Measurements from ENCODE around the gene TXNDC9. TPM values are rescaled to one million over a fixed set of nuclear protein-coding genes. Genes with fewer than 3 reads are reported as not detected.
"Not testable (repeated sequence)": the region's sequence is repeated elsewhere in the genome, so short reads cannot be mapped to it uniquely, and the experiment has no call there.

Gene TXNDC9
- total RNA-seq, 4 donors from 2014 or later: 11.3 to 41.5 (median 33.2) TPM

GRCh38 chr2:99377879-99378278 is 41.7 kb upstream of the TXNDC9 start:
- intact Hi-C loops (cut with DNase I; ENCODE audit: low total_unique reads): no loop called here
- DNase-seq: no peak
- no peak overlapping the region for H3K27ac ChIP-seq
- no peaks in the 10 kb centered on the region for H3K9me3 ChIP-seq
- H3K36me3 ChIP-seq: peaks cover 0 to 66% (median 16%) of the 10 kb centered on the region in 4 donors
- H3K4me3 ChIP-seq: no peak overlapping the region
- in situ Hi-C loops (cut with MboI; ENCODE audit: low pct_ligation_motif_present in 1 of 4, low pct_unique_long_range_greater_than_20kb in 1 of 4, low sequenced_read_pairs in 3 of 4): no loop called here
- no peaks in the 10 kb centered on the region for H3K27me3 ChIP-seq
- 80 to 88% methylated on average over 1 of the region's 1 CpG for WGBS, 2 donors (ENCODE audit: low coverage in 1 of 2)
- no peak for TF ChIP-seq POLR2A (IDR thresholded peaks at IDR 0.05)
- TF ChIP-seq, protein P1, sequence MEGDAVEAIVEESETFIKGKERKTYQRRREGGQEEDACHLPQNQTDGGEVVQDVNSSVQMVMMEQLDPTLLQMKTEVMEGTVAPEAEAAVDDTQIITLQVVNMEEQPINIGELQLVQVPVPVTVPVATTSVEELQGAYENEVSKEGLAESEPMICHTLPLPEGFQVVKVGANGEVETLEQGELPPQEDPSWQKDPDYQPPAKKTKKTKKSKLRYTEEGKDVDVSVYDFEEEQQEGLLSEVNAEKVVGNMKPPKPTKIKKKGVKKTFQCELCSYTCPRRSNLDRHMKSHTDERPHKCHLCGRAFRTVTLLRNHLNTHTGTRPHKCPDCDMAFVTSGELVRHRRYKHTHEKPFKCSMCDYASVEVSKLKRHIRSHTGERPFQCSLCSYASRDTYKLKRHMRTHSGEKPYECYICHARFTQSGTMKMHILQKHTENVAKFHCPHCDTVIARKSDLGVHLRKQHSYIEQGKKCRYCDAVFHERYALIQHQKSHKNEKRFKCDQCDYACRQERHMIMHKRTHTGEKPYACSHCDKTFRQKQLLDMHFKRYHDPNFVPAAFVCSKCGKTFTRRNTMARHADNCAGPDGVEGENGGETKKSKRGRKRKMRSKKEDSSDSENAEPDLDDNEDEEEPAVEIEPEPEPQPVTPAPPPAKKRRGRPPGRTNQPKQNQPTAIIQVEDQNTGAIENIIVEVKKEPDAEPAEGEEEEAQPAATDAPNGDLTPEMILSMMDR (IDR thresholded peaks at IDR 0.05): no peak
- no peak for TF ChIP-seq EP300 (IDR thresholded peaks at IDR 0.05; ENCODE audit: low read depth)
- no peak for TF ChIP-seq POLR2AphosphoS5 (IDR thresholded peaks at IDR 0.05)
- H3K4me1 ChIP-seq: no peaks in the 10 kb centered on the region

GRCh38 chr2:99376254-99376864 is 40.2 kb upstream of the TXNDC9 start:
- TF ChIP-seq EP300 (IDR thresholded peaks at IDR 0.05; ENCODE audit: low read depth) (no peak), POLR2AphosphoS5 (IDR thresholded peaks at IDR 0.05) (no peak), POLR2A (IDR thresholded peaks at IDR 0.05) (no peak)
- TF ChIP-seq, protein P1 (IDR thresholded peaks at IDR 0.05): no peak
- in situ Hi-C loops (cut with MboI; ENCODE audit: low pct_ligation_motif_present in 1 of 4, low pct_unique_long_range_greater_than_20kb in 1 of 4, low sequenced_read_pairs in 3 of 4) (no loop called here), intact Hi-C loops (cut with DNase I; ENCODE audit: low total_unique reads) (no loop called here)
- H3K4me1 ChIP-seq: no peaks in the 10 kb centered on the region
- H3K36me3 ChIP-seq: peaks cover 0 to 70% (median 17%) of the 10 kb centered on the region in 4 donors
- no peak for DNase-seq
- no peaks in the 10 kb centered on the region for H3K27me3 ChIP-seq
- WGBS, 2 donors (ENCODE audit: low coverage in 1 of 2): 85 to 100% methylated on average over 1 to 7 of the region's 7 CpGs
- H3K9me3 ChIP-seq: no peaks in the 10 kb centered on the region
- no peak overlapping the region for H3K27ac ChIP-seq
- no peak overlapping the region for H3K4me3 ChIP-seq

DNA sequence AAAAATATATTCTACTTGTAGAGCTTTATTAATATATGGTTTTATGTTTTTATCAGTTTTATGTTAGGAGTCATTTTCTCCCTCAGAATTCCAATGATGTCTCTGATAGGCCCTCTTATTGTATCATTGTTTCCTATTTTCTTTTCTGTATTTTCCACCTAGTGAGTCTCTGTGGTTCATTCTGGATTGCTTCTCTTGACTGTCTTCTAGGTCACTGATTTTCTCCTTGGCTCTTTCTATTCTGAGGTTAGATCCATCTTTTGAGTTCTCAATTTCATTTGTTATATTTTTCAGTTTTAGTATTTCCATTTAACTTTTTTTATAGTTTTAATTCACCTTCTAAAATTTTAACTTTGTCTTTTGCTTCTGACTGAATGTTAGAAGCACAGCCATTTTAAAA is 38.6 kb upstream of the TXNDC9 start:
- peaks cover 0 to 73% (median 17%) of the 10 kb centered on the region in 4 donors for H3K36me3 ChIP-seq

DNA sequence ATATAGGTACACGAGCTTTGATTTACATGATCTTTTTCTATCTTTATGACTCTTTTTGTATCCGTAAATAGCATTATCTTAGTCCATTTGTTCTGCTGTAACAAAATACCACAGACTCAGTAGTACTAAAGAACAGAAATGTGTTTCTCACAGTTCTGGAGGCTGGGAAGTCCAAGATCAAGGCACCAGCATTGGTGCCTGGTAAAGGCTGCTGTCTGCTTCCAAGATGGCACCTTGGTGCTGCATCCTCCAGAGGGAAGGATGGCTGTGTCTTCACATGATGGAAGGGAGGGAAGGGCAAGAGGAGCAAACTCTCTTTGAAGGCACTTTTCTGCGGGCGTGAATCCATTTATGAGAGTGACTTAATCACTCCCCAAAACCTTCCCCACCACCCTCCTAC is 37.0 kb upstream of the TXNDC9 start:
- intact Hi-C loops (cut with DNase I; ENCODE audit: low total_unique reads): no loop called here
- in situ Hi-C loops (cut with MboI; ENCODE audit: low pct_ligation_motif_present in 1 of 4, low pct_unique_long_range_greater_than_20kb in 1 of 4, low sequenced_read_pairs in 3 of 4): no loop called here
- peaks cover 0 to 77% (median 18%) of the 10 kb centered on the region in 4 donors for H3K36me3 ChIP-seq
- DNase-seq: no peak
- H3K27me3 ChIP-seq: no peaks in the 10 kb centered on the region
- WGBS, 2 donors (ENCODE audit: low coverage in 1 of 2): 95% methylated on average over 4 of the region's 4 CpGs
- TF ChIP-seq, protein P1 (IDR thresholded peaks at IDR 0.05): no peak
- TF ChIP-seq POLR2A (IDR thresholded peaks at IDR 0.05) (no peak), POLR2AphosphoS5 (IDR thresholded peaks at IDR 0.05) (no peak), EP300 (IDR thresholded peaks at IDR 0.05; ENCODE audit: low read depth) (no peak)
- H3K4me3 ChIP-seq: no peak overlapping the region
- H3K9me3 ChIP-seq: no peaks in the 10 kb centered on the region
- H3K4me1 ChIP-seq: no peaks in the 10 kb centered on the region
- no peak overlapping the region for H3K27ac ChIP-seq

More for the DNA sequence above, 38.6 kb upstream of the TXNDC9 start:
- H3K9me3 ChIP-seq: no peaks in the 10 kb centered on the region
- H3K4me3 ChIP-seq: no peak overlapping the region
- no peaks in the 10 kb centered on the region for H3K27me3 ChIP-seq
- TF ChIP-seq, protein P1 (IDR thresholded peaks at IDR 0.05): no peak
- no peak for TF ChIP-seq POLR2A (IDR thresholded peaks at IDR 0.05)
- TF ChIP-seq POLR2AphosphoS5 (IDR thresholded peaks at IDR 0.05): no peak
- no peak for TF ChIP-seq EP300 (IDR thresholded peaks at IDR 0.05; ENCODE audit: low read depth)
- no peaks in the 10 kb centered on the region for H3K4me1 ChIP-seq
- DNase-seq: no peak
- in situ Hi-C loops (cut with MboI; ENCODE audit: low pct_ligation_motif_present in 1 of 4, low pct_unique_long_range_greater_than_20kb in 1 of 4, low sequenced_read_pairs in 3 of 4): no loop called here
- no peak overlapping the region for H3K27ac ChIP-seq
- intact Hi-C loops (cut with DNase I; ENCODE audit: low total_unique reads): no loop called here

- WGBS, 2 donors (ENCODE audit: low coverage in 1 of 2): 88 to 94% methylated on average over 5 of the region's 5 CpGs
- H3K4me1 ChIP-seq; intact Hi-C loops (cut with DNase I; ENCODE audit: low total_unique reads); H3K27ac ChIP-seq; in situ Hi-C loops (cut with MboI; ENCODE audit: low pct_ligation_motif_present in 1 of 4, low pct_unique_long_range_greater_than_20kb in 1 of 4, low sequenced_read_pairs in 3 of 4); H3K9me3 ChIP-seq; H3K27me3 ChIP-seq; H3K4me3 ChIP-seq; DNase-seq: not testable (repeated sequence)
- H3K36me3 ChIP-seq: peaks cover 0 to 91% (median 21%) of the 10 kb centered on the region in 4 donors
Observed at GRCh38 chr2:99368854-99369253, 32.7 kb upstream of the TXNDC9 start.
